ENCODE results near the gene EXOC6.

- TF ChIP-seq CTCF (IDR thresholded peaks at IDR 0.05) (no peak), POLR2A (IDR thresholded peaks at IDR 0.05) (no peak), POLR2AphosphoS5 (IDR thresholded peaks at IDR 0.05) (no peak)
Measured at GRCh38 chr10:93058139-93058538, 209.8 kb downstream of the EXOC6 start.
